ENCODE measurements around the gene HCRT. TPM values are rescaled to one million over a fixed set of nuclear protein-coding genes. Genes with fewer than 3 reads are reported as not detected.
A peak's percentile ranks its signal among the peaks of the same experiment; 100 is the strongest.
"Not testable (repeated sequence)": the region's sequence is repeated elsewhere in the genome, so short reads cannot be mapped to it uniquely, and the experiment has no call there.

The HCRT gene
- total RNA-seq, 2 donors from 2014 or later, result not detected

GRCh38 chr17:42200706-42201457, 15.6 kb upstream of the HCRT start:
- ATAC-seq (peak; percentile 91 to 94), DNase-seq (peak; percentile 77)
- intact Hi-C loops (cut with DNase I), result no loop called here

GRCh38 chr17:42199416-42200011, 14.3 kb upstream of the HCRT start:
- DNase-seq (no peak), ATAC-seq (no peak)
- intact Hi-C loops (cut with DNase I), result no loop called here

DNA sequence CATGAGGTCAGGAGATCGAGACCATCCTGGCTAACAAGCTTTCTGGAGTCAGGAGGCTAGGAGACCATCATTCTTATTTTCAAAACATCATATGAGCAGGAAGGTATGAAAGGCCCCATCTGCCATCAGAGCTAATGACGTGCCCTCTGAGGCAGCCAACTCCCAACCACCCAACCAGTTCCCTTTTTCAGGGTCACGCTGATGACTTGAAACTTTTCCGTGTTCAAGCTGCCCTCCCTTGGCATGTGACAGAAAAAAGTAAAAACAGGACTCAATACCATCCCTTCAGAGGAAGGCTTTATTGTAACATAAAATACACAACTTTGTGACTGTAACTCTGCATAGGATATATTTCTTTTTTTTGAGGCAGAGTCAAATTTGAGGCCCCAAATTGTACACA, 13.6 kb upstream of the HCRT start:
- no peak for ATAC-seq
- DNase-seq, result no peak
- intact Hi-C loops (cut with DNase I), result no loop called here

DNA sequence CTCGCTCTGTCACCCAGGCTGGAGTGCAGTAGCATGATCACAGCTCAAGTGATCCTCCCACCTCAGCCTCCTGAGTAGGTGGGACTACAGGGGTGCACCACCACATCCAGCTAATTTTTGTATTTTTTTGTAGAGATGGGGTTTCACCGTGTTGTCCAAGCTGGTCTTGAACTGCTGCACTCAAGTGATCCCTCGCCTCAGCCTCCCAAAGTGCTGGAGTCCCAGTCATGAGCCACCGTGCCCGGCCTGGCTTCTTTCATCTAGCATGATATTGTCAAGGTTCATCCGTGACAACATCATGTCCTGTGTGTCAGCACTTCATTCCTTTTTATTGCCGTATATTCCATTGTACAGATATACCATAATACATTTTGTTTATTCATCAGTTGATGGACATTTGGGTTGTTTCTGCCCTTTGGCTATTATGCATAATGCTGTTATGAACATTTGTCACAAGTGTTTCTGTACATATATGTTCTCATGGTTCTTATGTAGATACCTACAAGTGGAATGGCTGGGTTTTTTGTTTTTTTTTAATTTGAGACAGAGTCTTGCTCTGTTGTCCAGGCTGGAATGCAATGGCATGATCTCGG, 12.4 kb upstream of the HCRT start:
- intact Hi-C loops (cut with DNase I), result no loop called here
- DNase-seq, result no peak
- ATAC-seq, result no peak

DNA sequence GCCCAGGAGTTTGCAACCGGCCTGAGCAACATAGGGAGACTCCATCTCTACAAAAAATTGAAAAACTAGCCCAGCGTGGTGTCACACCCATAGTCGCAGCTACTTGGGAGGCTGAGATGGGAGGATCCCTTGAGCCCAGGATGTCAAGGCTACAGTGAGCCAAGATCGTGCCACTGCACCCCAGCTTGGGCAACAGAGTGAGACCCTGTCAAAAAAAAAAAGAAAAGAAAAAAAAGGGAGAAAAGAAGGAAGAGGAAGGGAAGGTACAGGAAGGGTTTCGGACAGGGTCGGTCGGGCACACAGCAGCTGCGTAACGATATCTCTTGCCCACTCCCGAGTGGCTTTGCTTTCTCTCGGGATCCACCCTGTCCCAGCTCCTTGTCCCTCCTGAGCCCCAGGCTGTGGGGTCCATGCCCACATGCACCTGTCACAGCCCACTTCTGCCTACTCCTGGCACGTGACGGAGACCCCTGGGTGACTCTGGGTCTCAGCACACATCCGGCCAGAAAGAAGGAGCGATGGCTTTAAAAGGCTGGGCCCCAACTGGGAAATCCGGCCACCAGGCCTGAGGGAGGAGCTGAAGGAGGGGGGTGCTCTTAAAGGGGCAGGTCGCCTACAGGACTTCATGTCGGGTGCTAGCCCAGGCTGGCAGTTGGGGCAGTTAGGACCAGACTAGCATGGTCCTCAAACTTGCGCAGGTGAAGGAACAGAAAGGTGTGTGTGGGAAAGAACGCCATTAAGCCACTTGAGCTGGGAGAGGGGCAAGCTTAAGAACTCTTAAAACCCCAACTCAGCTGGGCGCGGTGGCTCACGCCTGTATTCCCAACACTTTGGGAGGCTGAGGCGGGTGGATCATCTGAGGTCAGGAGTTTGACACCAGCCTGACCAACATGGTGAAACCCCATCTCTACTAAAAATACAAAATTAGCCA, 9.0 kb upstream of the HCRT start, which contains the start of gene GHDC:
Gene GHDC, minus strand, starts transcription at position 526 of the 931 bp plus-strand sequence. CDS start 913 bp downstream, outside the sequence.
- DNase-seq (peak; percentile 87), ATAC-seq (peak; percentile 95 to 97)
- intact Hi-C loops (cut with DNase I), result no loop called here

- ATAC-seq (no peak), DNase-seq (no peak)
- intact Hi-C loops (cut with DNase I), result no loop called here
Observed at GRCh38 chr17:42193216-42193968, 8.1 kb upstream of the HCRT start.

DNA sequence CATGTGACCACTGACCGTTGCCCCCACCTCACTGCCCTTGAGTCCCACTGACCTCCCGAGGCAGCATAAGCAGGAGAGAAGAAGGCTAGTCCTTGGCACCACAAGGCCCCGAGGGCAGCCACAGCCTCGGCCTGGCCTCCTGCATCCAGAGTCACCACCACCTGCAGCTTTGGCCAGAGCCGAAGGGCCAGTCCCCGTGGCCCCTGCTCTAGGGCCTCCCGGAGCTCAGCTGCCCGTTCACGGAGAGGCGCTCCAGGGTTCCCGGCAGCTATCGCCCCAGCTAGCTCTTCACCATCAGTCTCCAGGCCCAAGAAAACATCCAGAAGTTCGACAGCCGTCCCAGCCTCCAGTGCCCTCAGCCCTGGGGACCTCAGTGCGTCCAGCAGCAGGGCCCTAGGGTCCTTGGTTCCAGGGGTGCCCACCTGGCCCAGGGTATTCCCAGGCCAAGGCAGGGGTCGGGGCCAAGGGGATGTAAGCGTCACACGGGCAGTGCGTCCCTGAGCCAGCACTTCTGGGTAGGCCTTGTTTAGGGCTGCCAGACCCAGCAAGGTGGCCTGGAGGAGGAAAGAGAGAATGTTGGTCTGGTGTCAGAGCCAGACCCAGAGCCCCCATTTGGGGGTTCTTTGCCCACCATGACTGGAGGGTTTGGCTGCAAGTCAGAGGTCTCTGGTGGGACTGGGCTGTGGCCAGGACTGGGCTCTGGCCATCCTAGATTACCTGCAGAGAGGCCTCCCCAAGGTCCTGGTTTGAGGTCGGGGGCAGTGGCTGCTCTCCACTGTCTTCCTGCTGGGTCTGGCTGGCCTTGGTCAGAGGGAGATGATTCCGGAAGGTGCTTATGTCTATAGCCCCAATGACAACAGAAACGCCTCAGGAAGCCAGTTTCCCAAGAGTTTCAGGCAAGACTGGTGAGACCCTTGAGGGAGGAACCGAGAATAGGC, 7.2 kb upstream of the HCRT start:
- DNase-seq, result no peak
- intact Hi-C loops (cut with DNase I), result no loop called here
- ATAC-seq, result no peak

DNA sequence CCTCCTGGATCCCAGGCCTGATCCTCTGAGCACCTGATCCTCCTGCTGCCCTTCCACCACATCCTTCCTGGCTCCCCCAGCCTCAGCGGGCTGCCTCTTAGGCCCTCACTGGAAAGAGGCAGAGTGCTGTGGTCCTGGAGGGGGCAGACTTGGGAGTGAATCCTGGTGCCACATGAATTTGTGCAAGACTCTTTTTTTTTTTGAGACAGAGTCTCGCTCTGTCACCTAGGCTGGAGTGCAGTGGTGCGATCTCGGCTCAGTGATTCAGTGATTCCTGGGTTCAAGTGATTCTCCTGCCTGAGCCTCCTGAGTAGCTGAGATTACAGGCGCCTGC, 6.0 kb upstream of the HCRT start:
- intact Hi-C loops (cut with DNase I), result no loop called here
- no peak for ATAC-seq
- no peak for DNase-seq

GRCh38 chr17:42190491-42191274, 5.4 kb upstream of the HCRT start:
- ATAC-seq (no peak), DNase-seq (no peak)
- intact Hi-C loops (cut with DNase I), result no loop called here

GRCh38 chr17:42189651-42189965, 4.4 kb upstream of the HCRT start:
- DNase-seq (no peak), ATAC-seq (no peak)
- intact Hi-C loops (cut with DNase I), result no loop called here

- no peak for ATAC-seq
- intact Hi-C loops (cut with DNase I), result no loop called here
- DNase-seq, result no peak
Observed at GRCh38 chr17:42188749-42189650, 3.7 kb upstream of the HCRT start.

DNA sequence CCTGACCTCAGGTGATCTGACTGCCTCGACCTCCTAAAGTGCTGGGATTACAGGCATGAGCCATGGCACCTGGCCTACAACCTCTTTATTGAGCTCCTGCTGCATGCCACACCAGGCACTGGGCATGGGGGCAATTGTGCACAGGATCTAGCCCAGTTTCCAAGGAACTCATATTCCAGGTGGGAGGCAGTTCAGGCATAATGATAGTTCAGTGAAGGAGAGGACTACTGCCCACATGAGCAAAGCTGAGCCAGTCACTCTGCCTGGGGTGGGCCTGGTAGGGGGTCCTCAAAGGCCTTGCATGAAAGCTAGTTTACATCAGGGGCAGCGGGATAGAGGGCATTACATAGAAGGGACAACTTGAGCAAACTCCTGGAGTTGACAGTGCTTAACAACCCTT, 2.6 kb upstream of the HCRT start:
- intact Hi-C loops (cut with DNase I), result no loop called here
- DNase-seq, result no peak
- no peak for ATAC-seq

DNA sequence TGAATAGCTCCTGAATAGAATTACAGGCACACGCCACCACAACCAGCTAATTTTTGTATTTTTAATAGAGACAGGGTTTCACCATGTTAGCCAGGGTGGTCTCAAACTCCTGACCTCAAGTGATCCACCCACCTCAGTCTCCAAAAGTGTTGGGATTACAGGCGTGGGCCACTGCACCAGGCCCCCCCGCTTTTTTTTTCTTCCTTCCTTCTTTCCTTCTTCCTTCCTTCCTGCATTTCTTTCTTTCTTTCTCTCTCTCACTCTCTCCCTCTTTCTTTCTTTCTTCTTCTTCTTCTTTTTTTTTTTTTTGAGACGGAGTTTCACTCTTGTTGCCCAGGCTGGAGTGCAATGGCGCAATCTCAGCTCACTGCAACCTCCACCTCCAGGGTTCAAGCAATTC, 939 bp upstream of the HCRT start:
- intact Hi-C loops (cut with DNase I); ATAC-seq; DNase-seq: not testable (repeated sequence)

DNA sequence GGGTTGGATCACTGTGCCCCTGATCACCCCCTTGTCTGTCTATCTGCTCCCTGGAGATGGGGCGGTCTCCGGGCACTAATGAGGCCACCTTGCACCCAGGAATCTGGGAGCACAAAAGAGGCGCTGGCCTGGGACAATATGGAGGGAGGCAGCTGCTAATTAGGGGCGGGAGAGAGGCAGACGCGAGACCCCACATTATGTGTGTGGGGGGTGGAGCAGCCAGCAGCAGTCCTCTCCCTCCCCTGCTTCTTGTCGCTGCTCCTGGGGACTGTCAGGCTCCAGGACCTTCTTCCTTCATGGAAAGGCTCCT, 324 bp upstream of the HCRT start:
- intact Hi-C loops (cut with DNase I), result no loop called here
- no peak for DNase-seq
- no peak for ATAC-seq

GRCh38 chr17:42183741-42184711, 1.2 kb downstream of the HCRT start:
- ATAC-seq (peak; percentile 86 to 89), DNase-seq (peak; percentile 82)
- intact Hi-C loops (cut with DNase I), result loop anchor here in 1 of 2 donors (5.0 kb wide), 1 partner anchor 67 kb away; no protein-coding TSS in a partner anchor
